NB4 (cell line): ENCODE results near the gene UBR3.
"Not testable (repeated sequence)": the region's sequence is repeated elsewhere in the genome, so short reads cannot be mapped to it uniquely, and the experiment has no call there.

Experiments
- DNase-seq: peaks from one replicate; pipeline ENCODE4 v3.0.0; 2010; ENCODE audit warnings: low read depth
- H3K4me3 ChIP-seq: one replicate; pipeline ENCODE4 v1.5.1; 2011; ENCODE audit warnings: mild to moderate bottlenecking, low read depth, low read length, moderate library complexity
- CTCF ChIP-seq: IDR thresholded peaks from one replicate; pipeline ENCODE4 v1.5.1; 2012; ENCODE audit warnings: low read depth, low read length
- MAX ChIP-seq: IDR thresholded peaks from 2 replicates; pipeline ENCODE4 v1.6.1; 2011; ENCODE audit warnings: low read depth, low read length
- MYC ChIP-seq: IDR thresholded peaks from 2 replicates; pipeline ENCODE4 v1.6.1; 2011; ENCODE audit warnings: low read depth, low read length
- POLR2A ChIP-seq: IDR thresholded peaks from 2 replicates; pipeline ENCODE4 v1.6.1; 2011; ENCODE audit warnings: mild to moderate bottlenecking; ENCODE audit not compliant: insufficient read length; ENCODE audit errors: extremely low read depth

Gene UBR3

GRCh38 chr2:169865492-169865891 lies 38.2 kb downstream of the UBR3 start:
- TF ChIP-seq POLR2A, result no peak
- TF ChIP-seq MYC, result no peak
- no peak for TF ChIP-seq CTCF
- no peak for TF ChIP-seq MAX
- DNase-seq, result no peak
- H3K4me3 ChIP-seq, result no peak overlapping the region

GRCh38 chr2:169866230-169866629 lies 39.0 kb downstream of the UBR3 start:
- not testable (repeated sequence) for DNase-seq, H3K4me3 ChIP-seq

GRCh38 chr2:169867579-169867978 lies 40.3 kb downstream of the UBR3 start:
- DNase-seq, result no peak

GRCh38 chr2:169868951-169869350 lies 41.7 kb downstream of the UBR3 start:
- TF ChIP-seq CTCF (no peak), MAX (no peak), POLR2A (no peak), MYC (no peak)
- no peak for DNase-seq
- no peak overlapping the region for H3K4me3 ChIP-seq

More at GRCh38 chr2:169867579-169867978, 40.3 kb downstream of the UBR3 start:
- H3K4me3 ChIP-seq, result no peak overlapping the region
- TF ChIP-seq MYC, result no peak
- TF ChIP-seq MAX, result no peak
- no peak for TF ChIP-seq CTCF
- TF ChIP-seq POLR2A, result no peak

GRCh38 chr2:169871369-169871768 lies 44.1 kb downstream of the UBR3 start:
- DNase-seq, H3K4me3 ChIP-seq: not testable (repeated sequence)

- no peak for TF ChIP-seq POLR2A
- no peak for TF ChIP-seq CTCF
- no peak for TF ChIP-seq MYC
- H3K4me3 ChIP-seq, result no peak overlapping the region
- DNase-seq, result no peak
Observed at GRCh38 chr2:169871994-169872393, 44.7 kb downstream of the UBR3 start.

GRCh38 chr2:169877398-169877797 lies 50.1 kb downstream of the UBR3 start:
- no peak overlapping the region for H3K4me3 ChIP-seq
- peak; percentile 22 for DNase-seq
- TF ChIP-seq MYC, result no peak
- TF ChIP-seq CTCF, result no peak
- TF ChIP-seq POLR2A, result no peak
- no peak for TF ChIP-seq MAX
